MV-4-11 (cell line): ENCODE data around the gene NSMCE1.

ENCODE experiments used
- DNase-seq: peaks from one replicate; lab custom pipeline; 2025; lab: John Stamatoyannopoulos, UW

Gene NSMCE1

GRCh38 chr16:27193300-27193990 lies 75.1 kb downstream of the NSMCE1 start:
- DNase-seq: no peak

DNA sequence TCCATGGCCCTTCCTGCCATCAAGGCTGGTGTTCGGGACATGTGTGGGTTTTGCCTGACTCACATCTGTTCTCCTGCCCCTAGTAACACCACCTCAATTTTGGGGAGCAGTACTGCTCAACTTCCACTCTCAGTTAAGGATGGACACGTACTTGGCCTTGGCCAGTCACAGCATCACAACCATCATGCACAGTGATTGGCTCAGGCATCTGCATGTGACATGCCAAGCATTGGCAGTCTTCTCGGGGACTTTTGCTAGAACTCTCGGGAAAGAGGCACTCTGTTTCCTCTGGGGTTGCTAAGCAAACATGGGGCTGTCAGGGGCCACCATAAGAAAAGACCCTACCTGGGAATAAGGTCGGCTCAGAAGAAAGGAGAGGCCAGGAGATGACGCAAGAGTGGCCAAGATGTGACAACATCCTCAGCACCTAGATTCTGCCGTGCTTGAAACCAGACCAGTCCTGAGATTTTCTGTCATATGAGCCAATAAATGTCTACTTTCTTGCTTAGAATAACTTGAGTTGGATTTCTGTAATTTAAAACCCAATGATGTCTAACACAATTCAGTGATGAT lies 77.1 kb downstream of the NSMCE1 start:
- no peak for DNase-seq

GRCh38 chr16:27190316-27190871 lies 78.2 kb downstream of the NSMCE1 start:
- no peak for DNase-seq

- DNase-seq: no peak
These were observed 79.1 kb downstream of the NSMCE1 start for GRCh38 chr16:27189335-27189972.

DNA sequence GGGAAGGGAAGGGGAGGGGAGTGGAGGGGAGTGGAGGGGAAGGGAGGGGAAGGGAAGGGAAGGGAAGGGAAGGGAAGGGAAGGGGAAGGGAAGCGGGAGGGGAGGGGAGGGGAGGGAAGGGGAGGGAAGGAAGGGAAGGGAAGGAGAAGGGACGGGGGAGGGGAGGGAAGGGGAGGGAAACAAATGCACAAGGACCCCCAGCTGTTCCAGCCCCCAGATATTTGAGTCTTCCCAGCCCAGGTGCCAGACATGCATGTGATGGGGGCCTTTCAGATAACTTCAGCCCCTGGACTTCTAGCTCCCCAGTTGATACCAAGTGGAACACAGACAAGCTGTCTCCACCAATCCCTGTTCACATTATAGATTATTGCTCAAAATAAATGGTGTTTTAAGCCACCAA lies 79.9 kb downstream of the NSMCE1 start:
- no peak for DNase-seq

GRCh38 chr16:27185776-27186130 lies 82.8 kb downstream of the NSMCE1 start:
- no peak for DNase-seq

DNA sequence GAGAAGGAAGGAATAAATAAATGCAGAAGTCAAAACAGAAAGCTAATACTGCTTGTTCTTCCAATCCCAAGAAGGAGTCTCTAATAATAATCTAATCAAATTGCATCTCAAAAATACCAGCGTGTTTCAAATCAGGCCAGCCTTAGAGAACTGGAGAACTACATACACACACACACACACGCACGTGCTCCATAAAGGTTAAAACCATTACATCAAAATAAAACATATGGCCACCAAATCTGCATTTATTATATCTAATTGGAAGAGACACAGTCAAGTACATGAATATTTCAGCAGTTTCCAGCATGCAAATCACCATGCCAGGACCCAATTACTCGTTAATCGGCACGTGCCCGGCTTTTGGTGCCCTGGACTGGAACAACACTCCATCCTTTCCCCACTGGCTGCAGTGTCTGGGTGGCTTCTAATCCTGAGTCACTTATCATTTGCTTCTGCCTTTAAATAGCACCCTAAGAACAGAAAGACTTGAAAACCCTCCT lies 85.6 kb downstream of the NSMCE1 start:
- no peak for DNase-seq

DNA sequence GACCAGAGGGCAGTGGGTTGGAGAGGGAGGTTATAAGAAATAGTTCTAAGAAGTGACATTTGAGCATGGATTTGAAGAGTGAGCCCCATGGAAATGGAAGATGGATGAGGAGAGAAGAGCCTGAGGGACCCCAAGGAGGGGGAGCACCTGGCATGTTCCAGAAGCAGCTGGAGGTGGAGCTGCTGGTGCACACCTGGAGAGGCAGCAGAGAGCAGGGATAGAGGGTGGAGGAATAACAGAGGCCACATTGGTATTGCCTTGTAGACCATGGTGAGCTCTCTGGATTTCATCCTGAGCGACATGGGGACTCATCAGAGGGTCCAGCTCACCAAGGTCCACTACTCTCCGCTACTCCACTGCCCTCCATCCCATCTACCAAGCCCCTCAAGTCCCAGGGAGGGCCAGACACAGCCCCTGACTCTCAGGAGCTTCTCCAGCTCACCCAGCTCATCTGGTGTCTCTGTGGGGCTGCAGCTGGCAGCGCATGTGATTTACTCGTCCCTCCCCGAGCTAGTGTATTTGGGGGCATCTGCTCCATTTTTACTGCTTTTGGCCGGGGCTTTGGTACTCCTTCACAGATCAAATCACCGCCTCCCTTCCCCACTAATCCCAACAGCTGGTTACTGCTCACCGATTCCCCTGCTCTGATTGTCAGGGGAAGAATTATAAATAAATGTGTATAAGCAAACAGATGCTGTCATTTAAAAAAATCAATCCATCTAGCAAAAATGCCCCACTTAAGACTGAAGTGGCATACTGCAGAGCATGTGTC lies 87.4 kb downstream of the NSMCE1 start:
- DNase-seq: no peak

- DNase-seq: peak; percentile 85
These were observed 89.0 kb downstream of the NSMCE1 start for GRCh38 chr16:27179500-27180072.

DNA sequence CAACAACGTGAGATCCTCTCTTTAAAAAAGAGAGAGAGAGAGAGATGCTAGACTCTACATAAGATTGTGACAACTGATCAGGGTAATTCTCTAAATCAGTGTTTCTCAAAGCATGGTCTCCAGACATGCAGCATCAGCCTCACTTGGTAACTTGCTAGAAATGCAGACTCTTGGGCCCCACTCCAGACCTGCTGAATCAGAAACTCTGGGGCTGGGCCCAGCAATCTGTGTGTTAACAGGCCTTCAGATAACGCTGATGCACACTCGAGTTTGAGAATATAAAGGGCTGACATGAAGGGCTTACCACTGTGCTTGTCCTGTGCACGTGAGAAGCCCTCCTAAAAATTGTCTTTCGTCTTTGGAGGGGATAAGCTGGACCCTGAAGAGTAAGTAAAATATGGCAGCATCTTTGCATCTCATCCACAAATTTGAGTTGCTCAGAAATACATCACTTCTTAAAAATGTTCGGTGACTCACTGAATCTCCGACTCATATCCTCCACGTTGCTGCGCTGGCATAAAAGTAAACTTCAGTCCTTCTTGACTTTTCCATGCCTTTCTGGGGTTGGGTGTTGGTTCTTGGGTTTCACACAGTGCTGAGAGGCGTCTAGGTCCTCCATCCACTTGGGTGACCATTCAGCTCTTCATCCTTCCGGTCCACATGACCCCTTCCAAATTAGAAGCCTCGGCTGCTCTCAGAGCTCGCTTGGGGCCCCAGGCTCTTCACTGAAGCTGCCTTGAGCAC lies 91.4 kb downstream of the NSMCE1 start:
- no peak for DNase-seq

DNA sequence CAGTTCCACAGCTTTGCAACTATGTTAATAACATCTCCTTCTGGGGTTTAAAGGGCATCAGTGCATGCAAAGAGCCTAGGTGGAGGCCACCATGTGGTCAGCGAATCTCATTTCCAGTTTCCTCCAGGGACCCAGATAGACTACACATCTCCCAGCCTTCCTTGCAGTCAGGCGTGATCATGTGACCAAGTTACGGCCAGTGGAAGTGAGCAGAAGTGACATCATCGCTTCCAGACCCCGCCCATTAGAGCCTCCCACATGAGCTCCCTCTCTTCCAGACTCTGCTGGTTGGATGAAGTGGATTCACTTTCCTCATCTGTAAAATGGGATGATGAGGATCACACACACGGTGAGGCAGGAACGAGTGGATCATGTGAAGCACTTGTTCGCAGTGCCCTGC lies 92.7 kb downstream of the NSMCE1 start:
- no peak for DNase-seq
